ENCODE measurements around the gene DNAJB8.

The DNAJB8 gene

GRCh38 chr3:128493570-128494366, 27.1 kb upstream of the DNAJB8 start:
- no peak for DNase-seq (ENCODE audit: low read depth)

DNA sequence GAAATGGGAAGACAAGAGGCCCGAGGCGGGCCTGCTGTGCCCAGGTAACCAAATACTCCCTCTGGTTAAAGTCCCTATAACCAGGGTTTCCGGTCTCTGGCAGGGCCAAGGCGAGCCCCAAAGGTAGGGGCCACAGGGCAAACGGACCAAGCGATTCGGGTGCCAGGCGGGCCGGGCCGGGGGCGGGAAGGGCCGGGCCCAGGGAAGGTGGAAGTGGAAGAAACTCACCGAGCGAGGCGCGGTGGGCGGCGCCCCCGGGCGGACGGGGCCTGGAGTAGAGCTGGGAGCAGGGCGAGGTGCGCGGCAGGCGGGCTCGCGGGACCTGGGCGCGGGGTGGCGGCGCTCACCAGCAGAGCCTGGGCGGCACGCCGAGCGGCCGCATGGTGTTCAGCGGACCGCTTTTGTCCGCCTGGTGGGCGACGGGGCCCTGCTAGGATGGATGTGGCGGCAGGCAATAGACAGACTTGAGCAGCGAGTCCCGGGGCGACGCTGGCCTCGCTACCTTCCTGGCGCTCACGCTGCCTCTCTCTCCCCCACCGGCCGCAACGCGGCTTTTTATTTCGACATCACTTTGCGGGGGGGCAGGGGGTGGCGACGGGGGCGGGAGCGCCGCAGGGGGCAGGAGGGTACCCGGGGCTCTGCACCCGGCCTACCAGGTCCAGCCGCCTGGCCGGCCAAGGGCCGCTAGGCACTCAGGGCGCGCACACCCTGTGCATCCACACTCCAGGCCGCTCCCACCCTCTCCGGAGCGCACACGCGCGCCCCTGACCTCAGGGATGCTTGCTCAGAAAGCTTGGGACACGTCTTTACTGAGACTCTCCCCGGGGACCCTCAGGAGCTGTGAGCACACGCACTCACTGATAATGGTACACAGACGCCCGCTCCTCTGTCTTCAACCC, 26.2 kb upstream of the DNAJB8 start, which contains the start of gene GATA2:
Gene GATA2 (minus strand): TSS at position 531 of the 899 bp plus-strand sequence. CDS start 6,170 bp downstream, outside the sequence.
- DNase-seq (ENCODE audit: low read depth): no peak

DNA sequence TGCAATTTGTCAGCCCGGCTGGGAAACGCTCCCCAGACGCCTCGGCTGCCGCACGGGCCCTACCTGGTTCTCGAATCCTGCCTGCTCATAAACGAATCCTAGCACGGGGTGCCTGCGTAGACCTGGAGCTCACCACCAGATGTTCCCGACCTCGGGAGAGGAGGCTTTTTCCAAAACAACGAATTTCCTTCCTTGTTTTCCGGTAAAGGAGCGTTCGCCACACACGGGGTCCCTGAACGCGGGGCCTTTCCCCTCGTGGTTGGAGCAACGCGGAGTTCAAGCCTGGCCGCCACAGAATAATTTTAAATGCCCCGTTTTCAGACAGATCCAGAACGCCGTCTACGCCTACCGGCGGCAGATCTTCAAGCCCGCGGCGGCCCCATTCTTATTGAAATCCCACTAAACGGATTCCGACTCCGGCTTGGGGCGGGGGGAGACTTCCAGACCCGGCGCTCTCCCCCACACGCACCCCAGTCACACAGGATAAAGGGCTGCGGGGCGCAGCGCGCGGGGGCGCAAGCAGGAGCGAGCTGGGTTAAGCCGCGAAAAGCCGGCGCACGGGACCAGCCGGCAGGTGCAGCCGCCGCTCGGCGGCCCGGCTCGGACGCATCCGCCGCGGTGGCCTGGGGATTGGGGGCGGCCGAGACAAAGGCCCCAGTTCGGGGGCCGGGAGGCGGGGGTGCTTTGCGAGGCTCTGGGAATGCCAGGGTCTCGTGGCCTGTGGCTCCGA, 25.4 kb upstream of the DNAJB8 start:
- no peak for DNase-seq (ENCODE audit: low read depth)

DNA sequence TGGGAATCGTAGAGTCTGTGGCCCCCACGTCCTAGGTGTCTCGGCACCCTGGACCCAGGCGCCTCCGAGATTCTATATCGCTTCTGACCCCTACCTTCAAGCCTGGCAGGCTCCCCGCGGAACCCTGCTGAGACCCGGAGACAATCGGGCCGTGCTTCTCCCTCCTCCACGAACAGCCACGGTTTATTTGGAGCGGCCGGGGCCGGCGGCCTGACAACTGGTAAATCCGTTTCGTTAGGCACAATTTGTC, 24.9 kb upstream of the DNAJB8 start:
- DNase-seq (ENCODE audit: low read depth): no peak

- DNase-seq (ENCODE audit: low read depth): no peak
These were observed 24.4 kb upstream of the DNAJB8 start for GRCh38 chr3:128490915-128491690.

GRCh38 chr3:128490650-128490914, 23.9 kb upstream of the DNAJB8 start:
- DNase-seq (ENCODE audit: low read depth): no peak

- peak; percentile 55 for DNase-seq (ENCODE audit: low read depth)
These were observed 23.4 kb upstream of the DNAJB8 start for GRCh38 chr3:128489927-128490649.

GRCh38 chr3:128489674-128489926, 22.9 kb upstream of the DNAJB8 start:
- no peak for DNase-seq (ENCODE audit: low read depth)

GRCh38 chr3:128488991-128489673, 22.4 kb upstream of the DNAJB8 start:
- peak; percentile 63 for DNase-seq (ENCODE audit: low read depth)

DNA sequence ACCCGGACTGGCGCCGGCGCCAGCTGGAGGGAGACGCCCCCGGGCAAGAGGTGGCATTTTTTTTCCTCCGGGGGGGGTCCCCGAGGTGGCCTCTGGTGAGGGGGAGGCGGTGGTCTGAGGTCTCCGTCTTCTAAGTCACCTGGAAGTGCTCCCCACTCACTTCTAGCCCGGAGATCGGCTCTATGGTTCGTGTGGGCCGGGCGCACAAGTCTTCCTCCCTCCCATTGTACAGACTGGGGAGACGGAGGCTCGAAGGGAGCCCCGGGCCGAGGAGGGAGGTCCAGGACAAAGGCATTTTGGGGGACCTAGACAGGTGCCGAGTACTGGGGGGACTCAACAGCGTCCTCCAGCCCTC, 21.9 kb upstream of the DNAJB8 start:
- DNase-seq (ENCODE audit: low read depth): no peak

GRCh38 chr3:128487813-128488635, 21.3 kb upstream of the DNAJB8 start:
- peak; percentile 94 for DNase-seq (ENCODE audit: low read depth)

GRCh38 chr3:128487538-128487812, 20.8 kb upstream of the DNAJB8 start:
- no peak for DNase-seq (ENCODE audit: low read depth)

GRCh38 chr3:128486681-128487537, 20.2 kb upstream of the DNAJB8 start:
- peak; percentile 66 for DNase-seq (ENCODE audit: low read depth)

GRCh38 chr3:128486205-128486628, 19.5 kb upstream of the DNAJB8 start:
- no peak for DNase-seq (ENCODE audit: low read depth)

- DNase-seq (ENCODE audit: low read depth): no peak
These were observed 18.9 kb upstream of the DNAJB8 start for GRCh38 chr3:128485282-128486204.

- DNase-seq (ENCODE audit: low read depth): no peak
These were observed 18.0 kb upstream of the DNAJB8 start for GRCh38 chr3:128484404-128485281.

DNA sequence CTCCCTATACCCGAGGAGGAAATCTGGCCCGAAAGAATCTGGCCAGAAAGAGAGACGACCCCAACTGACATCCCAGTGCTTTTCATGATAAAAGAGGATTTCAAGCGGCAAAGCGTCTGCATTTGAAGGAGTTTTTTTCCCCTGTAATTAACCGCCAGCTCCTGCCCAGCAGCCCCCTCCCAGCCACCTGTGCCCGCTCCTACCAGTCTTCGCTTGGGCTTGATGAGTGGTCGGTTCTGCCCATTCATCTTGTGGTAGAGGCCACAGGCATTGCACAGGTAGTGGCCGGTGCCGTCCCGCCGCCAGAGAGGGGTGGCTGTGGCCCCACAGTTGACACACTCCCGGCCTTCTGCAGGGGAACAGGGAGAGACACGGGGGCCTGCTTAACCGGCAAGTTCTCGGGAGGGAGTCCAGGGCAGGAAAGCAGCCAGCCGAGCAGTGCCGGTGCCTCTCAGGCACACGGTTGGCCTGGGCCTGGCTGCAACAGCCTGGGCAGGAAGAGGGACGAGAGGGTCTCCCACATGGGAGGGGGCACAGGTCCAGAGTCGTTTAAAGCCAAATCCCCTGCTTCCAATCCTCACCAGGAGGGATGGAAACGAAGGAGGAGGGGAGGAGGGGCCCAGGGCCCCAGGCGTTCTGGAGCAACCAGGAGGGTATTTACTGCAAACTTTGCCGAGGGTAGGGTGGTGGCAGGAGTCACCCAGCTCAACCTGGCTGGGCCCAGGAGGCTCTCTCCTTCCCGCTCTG, 17.1 kb upstream of the DNAJB8 start:
- DNase-seq (ENCODE audit: low read depth): no peak

Measured in iris pigment epithelial cell (primary cell).